Esophagus squamous epithelium (tissue), 5 donors: ENCODE measurements around the gene ZNF506. TPM values are rescaled to one million over a fixed set of nuclear protein-coding genes. Genes with fewer than 3 reads are reported as not detected.
"Not testable (repeated sequence)": the region's sequence is repeated elsewhere in the genome, so short reads cannot be mapped to it uniquely, and the experiment has no call there.

Experiments
- DNase-seq: peaks from one replicate; lab custom pipeline; 2025; lab: John Stamatoyannopoulos, UW
- H3K27ac ChIP-seq, 4 donors: fragments of 200-600 bp; sonication (generic); one replicate each; pipeline ENCODE4 v1.5.1; 2016 to 2019; ENCODE audit warnings: mild to moderate bottlenecking in 1 of 4
- H3K27me3 ChIP-seq, 4 donors: fragments of 200-600 bp; sonication (generic); 1 replicate in 3 of 4; 2 replicates in 1 of 4; pipeline versions ENCODE4 v1.5.1 to v1.6.0; 2017 to 2021; ENCODE audit warnings: antibody characterized with exemption in 1 of 4
- H3K36me3 ChIP-seq, 3 donors: fragments of 200-600 bp; sonication (generic); one replicate each; pipeline ENCODE4 v1.5.1; 2016 to 2019
- H3K4me1 ChIP-seq, 3 donors: fragments of 200-600 bp; sonication (generic); one replicate each; pipeline ENCODE4 v1.5.1; 2017 to 2019
- H3K4me3 ChIP-seq, 4 donors: fragments of 200-600 bp; sonication (generic); 1 replicate in 3 of 4; 2 replicates in 1 of 4; pipeline ENCODE4 v1.5.1; 2016 to 2019; ENCODE audit warnings: mild to moderate bottlenecking in 2 of 4, moderate library complexity in 1 of 4
- H3K9me3 ChIP-seq, 3 donors: fragments of 200-600 bp; sonication (generic); one replicate each; pipeline ENCODE4 v1.5.1; 2016 to 2019
- CTCF ChIP-seq, 6 experiments: fragments of 450-650 bp in 4 of 6; fragments of 200-600 bp in 2 of 6; sonication (generic) in 2 of 6; IDR thresholded peaks; one replicate each; pipeline ENCODE4 v1.5.1; 2016 to 2019; ENCODE audit warnings: antibody characterized with exemption in 6 of 6, mild to moderate bottlenecking in 4 of 6, moderate library complexity in 4 of 6
- POLR2A ChIP-seq, 4 donors: fragments of 450-650 bp; IDR thresholded peaks; one replicate each; pipeline ENCODE4 v1.6.1; 2017; ENCODE audit warnings: antibody characterized with exemption in 4 of 4, mild to moderate bottlenecking in 4 of 4, moderate library complexity in 3 of 4
- WGBS, 2 donors: methylation state at CpG; one replicate each; pipeline ENCODE4 v1.1.5; 2018; 5-methylcytosine and 5-hydroxymethylcytosine counted together
- intact Hi-C: fragments of 100-400 bp; cut with DNase I; formaldehyde crosslinking; loops from one replicate; pipeline ENCODE4 v1.15.0; 2022
- total RNA-seq, 4 donors: library from RNA; depleted of rRNA; stranded (reverse); fragments of >200 nt; gene quantifications; one replicate each; pipeline ENCODE4 v1.1.0, GENCODE V29; 2016
- donor health status: DM: yes; HTN: yes; CAD: no.

ZNF506 gene
- total RNA-seq, 4 donors from 2014 or later, result 12.1 to 24.0 (median 17.8) TPM

GRCh38 chr19:19782783-19783182 lies 38.8 kb downstream of the ZNF506 start:
- no peaks in the 10 kb centered on the region for H3K27me3 ChIP-seq
- peaks cover 0 to 35% (median 0%) of the 10 kb centered on the region in 3 donors for H3K36me3 ChIP-seq
- H3K27ac ChIP-seq, result no peak overlapping the region
- 75 to 86% methylated on average over 2 of the region's 2 CpGs for WGBS, 2 donors
- no peak overlapping the region for H3K4me3 ChIP-seq
- peaks cover 0 to 61% (median 0%) of the 10 kb centered on the region in 3 donors for H3K9me3 ChIP-seq
- TF ChIP-seq POLR2A (IDR thresholded peaks at IDR 0.05) (no peak), CTCF (IDR thresholded peaks at IDR 0.05) (no peak)
- no peak for DNase-seq
- intact Hi-C loops, result no loop called here
- peaks cover 0 to 3% (median 0%) of the 10 kb centered on the region in 3 donors for H3K4me1 ChIP-seq

GRCh38 chr19:19781791-19782190 lies 39.8 kb downstream of the ZNF506 start:
- H3K27ac ChIP-seq, intact Hi-C loops, H3K4me3 ChIP-seq, H3K27me3 ChIP-seq, DNase-seq: not testable (repeated sequence)
- Histone ChIP-seq H3K36me3 (peaks cover 0 to 25% (median 0%) of the 10 kb centered on the region in 3 donors), H3K9me3 (peaks cover 0 to 56% (median 0%) of the 10 kb centered on the region in 3 donors), H3K4me1 (peaks cover 0 to 12% (median 9%) of the 10 kb centered on the region in 3 donors)
- 87 to 91% methylated on average over 4 of the region's 6 CpGs for WGBS, 2 donors

DNA sequence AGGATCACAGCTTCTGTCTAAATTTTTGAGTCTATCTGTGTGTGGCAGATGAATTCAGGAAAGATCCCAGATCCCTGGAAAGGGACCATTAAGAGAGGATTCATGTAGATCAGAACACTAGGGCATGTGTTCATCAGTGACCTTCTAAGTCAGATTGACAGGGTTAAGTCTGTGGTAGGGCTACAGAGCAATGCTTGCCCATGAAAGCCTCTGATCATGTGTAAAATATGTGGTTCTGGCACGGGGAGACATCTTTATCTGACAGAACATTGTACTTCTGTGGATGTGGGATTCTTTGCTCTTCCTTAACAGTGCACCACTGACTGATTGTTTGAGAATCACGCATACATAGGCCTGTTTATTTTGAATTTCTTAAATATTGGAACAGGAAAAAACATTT lies 42.9 kb downstream of the ZNF506 start:
- no peak overlapping the region for H3K4me3 ChIP-seq
- H3K27ac ChIP-seq, result no peak overlapping the region
- WGBS, 2 donors, result 92 to 95% methylated on average over 2 of the region's 2 CpGs
- intact Hi-C loops, result no loop called here
- H3K27me3 ChIP-seq, result no peaks in the 10 kb centered on the region
- no peak for TF ChIP-seq CTCF (IDR thresholded peaks at IDR 0.05)
- TF ChIP-seq POLR2A (IDR thresholded peaks at IDR 0.05), result no peak
- H3K9me3 ChIP-seq, result peaks cover 0 to 27% (median 0%) of the 10 kb centered on the region in 3 donors
- peaks cover 5 to 25% (median 15%) of the 10 kb centered on the region in 3 donors for H3K4me1 ChIP-seq
- no peak for DNase-seq
- peaks cover 0 to 16% (median 0%) of the 10 kb centered on the region in 3 donors for H3K36me3 ChIP-seq

- WGBS, 2 donors, result 78 to 82% methylated on average over 5 of the region's 5 CpGs
These were observed 43.9 kb downstream of the ZNF506 start for GRCh38 chr19:19777692-19778091.

GRCh38 chr19:19776206-19777008 lies 45.1 kb downstream of the ZNF506 start:
- WGBS, 2 donors, result 0% methylated on average over 6 to 10 of the region's 36 CpGs
- Histone ChIP-seq H3K4me3 (peak overlapping the region; percentile 51 to 83 (median 74)), H3K4me1 (peaks cover 5 to 25% (median 15%) of the 10 kb centered on the region in 3 donors), H3K27ac (peak overlapping the region; percentile 77 to 91 (median 90)), H3K36me3 (peaks cover 0 to 9% (median 0%) of the 10 kb centered on the region in 3 donors), H3K9me3 (peaks cover 0 to 10% (median 0%) of the 10 kb centered on the region in 3 donors), H3K27me3 (no peaks in the 10 kb centered on the region)
- peak in 2 of 6 experiments; percentile 10 to 21 for TF ChIP-seq CTCF (IDR thresholded peaks at IDR 0.05)
- TF ChIP-seq POLR2A (IDR thresholded peaks at IDR 0.05), result peak in 1 of 4 donors; percentile 55
- DNase-seq, result peak; percentile 90
- intact Hi-C loops, result no loop called here

More at GRCh38 chr19:19777692-19778091, 43.9 kb downstream of the ZNF506 start:
- Histone ChIP-seq H3K27ac (no peak overlapping the region), H3K9me3 (peaks cover 0 to 22% (median 0%) of the 10 kb centered on the region in 3 donors), H3K27me3 (no peaks in the 10 kb centered on the region), H3K36me3 (peaks cover 0 to 16% (median 0%) of the 10 kb centered on the region in 3 donors), H3K4me3 (peak overlapping the region in 1 of 4 donors; percentile 79), H3K4me1 (peaks cover 5 to 25% (median 15%) of the 10 kb centered on the region in 3 donors)
- intact Hi-C loops, result no loop called here
- no peak for DNase-seq
- TF ChIP-seq CTCF (IDR thresholded peaks at IDR 0.05) (no peak), POLR2A (IDR thresholded peaks at IDR 0.05) (no peak)
